Measurements from ENCODE around the gene PALM. TPM values are rescaled to one million over a fixed set of nuclear protein-coding genes. Genes with fewer than 3 reads are reported as not detected.
"Not testable (repeated sequence)": the region's sequence is repeated elsewhere in the genome, so short reads cannot be mapped to it uniquely, and the experiment has no call there.

The PALM gene
- total RNA-seq, 1 donor from 2014 or later = 26.1 TPM

DNA sequence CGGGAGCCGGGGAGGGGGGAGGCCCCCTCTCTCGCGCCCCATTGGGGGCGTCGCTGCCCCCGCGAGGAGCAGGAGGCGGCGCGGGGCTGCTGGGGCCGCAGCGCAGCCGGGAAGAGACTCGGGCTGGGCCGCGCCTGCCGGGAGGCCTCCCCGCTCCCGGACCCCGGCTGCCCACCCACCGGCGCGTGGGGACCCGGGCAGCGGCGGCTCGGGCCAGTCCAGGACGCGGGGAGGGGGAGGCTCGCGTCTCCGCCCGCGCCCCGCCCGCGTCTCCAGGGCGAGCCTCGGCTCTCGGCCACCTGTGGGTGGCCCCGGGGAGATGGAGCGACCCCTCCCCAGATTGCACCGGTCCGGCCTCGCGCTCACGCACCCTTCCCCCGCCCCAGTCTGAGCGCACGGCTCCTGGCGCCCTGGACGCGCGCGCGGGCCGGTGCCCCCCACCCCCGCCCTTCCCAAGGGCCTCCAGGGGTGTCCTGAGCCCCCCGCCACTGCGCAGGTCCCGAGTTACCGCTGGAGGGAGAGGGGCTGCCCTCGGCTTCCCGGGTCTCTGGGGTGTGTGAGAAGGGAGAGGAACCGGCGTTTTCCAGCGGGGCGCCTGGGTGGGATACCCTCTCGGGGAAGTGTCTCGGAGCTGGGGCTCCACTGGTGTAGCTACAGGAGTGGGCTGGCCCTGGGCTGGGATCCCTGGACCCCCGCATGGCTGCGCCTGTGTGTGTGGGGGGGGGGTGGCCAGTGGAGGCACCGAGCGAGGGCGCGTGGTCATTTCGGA lies 645 bp downstream of the PALM start:
- no peak for DNase-seq (ENCODE audit: low spot score)

DNA sequence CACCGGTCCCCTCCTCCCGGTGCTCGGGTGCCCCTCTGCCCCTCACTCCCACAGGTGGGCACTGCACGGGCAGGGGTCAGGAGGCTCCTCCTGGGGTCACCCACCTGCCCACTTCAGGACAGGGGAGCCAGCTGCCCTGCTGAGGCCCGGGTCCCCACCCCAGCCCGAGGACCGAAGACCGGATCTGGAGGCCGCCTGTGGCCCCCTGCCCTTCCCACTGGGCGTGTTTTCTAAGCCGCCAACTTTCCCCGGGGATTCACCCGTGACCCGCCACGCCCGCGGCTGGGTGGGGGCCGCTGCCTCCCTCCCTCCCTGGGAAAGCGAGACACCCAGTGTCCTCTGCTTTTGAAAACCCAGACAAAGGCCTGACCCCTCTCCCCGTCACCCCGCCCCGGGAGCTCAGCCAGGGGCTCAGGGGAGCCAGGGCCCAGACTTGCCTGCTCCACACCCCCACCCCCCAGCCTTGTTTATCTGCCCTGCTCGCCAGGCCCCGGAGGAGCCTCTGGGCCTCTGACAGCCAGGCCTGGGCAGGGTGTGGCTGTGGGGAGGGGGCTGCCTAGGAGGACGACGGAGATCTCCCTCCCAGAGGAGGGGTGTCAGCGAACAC lies 1.3 kb downstream of the PALM start:
- DNase-seq (ENCODE audit: low spot score) = no peak

DNA sequence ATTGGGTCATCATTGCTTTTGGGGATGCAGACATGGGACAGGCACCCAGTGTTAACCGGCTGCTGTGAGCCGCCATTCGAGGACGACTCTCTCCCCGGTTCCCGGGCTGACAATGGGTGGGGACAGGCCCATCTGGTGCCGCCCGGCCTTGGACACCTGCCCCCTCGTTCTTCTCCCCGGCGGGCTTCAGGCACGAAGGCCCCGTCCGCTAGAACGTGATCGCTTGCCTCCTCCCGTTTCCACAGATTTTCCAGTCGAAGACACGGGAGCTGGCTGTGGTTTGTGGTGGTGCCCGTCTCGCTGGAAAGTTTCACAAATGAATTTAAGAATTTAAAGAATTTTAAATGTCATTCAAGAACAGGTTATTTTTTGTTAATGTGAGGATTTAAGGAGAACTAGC lies 2.0 kb downstream of the PALM start:
- no peak for DNase-seq (ENCODE audit: low spot score)

DNA sequence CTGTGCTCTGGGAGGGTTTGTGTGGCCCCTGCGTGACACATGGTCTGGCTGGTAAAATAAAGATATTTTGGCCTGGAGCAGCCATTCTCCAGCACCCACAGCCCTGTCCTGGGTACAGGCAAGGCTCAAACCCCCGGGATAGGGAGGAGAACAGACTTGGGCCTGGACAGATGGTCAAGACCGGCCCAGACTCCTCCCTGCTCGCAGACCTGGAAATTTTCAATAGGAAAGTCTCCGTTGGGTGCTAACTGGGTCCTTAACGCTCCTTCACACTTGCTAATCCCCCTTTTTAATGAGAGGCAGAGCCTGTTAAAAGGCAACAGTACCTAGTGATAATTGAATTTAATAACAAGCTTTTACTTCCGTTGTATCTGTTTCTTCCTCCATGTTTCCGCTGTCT lies 2.5 kb downstream of the PALM start:
- no peak for DNase-seq (ENCODE audit: low spot score)

DNA sequence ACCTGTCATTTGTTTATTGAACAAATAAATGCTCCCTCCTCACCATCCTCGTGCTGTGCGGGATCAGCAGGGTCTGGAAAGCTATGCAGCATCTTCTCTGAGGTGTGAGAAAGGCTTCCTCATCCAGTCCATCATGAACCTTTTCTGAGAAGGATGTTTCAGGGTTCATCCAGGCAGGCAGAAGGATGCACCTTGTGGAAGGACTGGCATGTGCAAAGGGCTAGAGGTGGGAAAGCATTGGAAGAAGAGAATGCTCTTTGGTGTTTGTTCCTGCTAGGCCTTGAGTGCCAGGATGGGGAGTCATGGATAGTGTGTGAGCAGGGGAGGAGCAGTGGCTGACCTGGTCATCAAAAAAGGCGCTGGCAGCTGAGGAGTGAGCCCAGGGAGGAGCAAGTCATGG lies 6.6 kb downstream of the PALM start:
- no peak for DNase-seq (ENCODE audit: low spot score)

DNA sequence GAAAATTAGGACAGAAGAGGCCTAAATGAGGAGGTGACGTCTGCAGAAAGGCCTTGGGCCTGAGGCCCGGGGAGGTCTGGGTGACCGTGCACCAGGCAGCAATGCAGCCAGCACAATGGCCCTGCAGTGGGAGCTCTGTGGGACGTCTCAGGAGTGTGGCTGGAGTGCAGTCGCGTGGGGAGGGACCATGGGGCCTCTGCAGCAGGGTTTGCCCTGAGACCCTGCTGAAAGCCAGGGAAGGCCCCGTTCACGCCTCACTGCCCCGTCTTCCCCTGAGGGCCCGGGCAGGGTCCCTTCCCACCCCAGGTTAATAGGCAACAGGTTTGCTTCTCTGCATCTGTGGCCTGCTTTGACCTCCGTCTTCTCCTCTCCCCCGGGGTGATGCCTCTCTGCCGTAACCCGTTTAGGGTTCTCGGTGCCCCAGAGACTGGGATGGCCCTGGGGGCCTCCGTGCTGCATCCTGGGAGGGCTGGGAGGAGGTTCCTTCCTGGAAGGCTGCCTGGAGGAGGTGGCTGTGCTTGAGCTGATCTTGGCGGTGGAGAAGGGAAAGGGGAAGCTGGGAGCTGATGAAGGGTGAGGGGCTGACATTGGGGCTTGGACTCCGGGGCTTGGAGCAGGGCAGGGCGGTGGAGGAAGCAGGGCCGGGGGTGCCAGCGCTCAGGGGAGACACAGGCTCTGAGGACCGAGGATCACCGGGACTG lies 9.7 kb downstream of the PALM start:
- DNase-seq (ENCODE audit: low spot score) = no peak

DNA sequence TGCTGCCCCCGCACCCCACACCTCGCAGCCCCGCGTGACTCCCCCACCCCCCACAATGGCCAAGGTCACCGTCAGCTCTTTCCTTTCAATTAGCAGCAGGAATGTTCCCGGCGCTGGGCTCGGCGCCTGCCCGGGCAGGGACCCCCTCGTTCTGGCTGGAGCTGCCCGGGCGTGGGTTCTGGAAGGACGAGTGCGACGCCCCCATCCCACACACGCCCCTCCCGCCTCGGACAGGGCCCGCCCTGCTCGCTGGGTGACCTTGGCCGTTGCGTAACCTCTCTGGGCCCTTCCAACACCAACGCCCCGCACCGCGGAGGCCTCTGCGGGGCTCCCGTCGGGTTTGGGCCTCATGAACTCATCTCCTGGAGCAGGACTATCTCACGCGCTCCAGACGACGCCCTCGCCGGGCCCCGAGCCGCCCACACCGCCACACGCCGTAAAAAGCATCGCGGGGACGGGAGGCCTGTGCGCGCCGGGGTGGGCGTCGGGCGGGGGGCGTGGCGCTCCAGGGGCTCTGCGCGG lies 10.3 kb downstream of the PALM start:
- DNase-seq (ENCODE audit: low spot score) = no peak

DNA sequence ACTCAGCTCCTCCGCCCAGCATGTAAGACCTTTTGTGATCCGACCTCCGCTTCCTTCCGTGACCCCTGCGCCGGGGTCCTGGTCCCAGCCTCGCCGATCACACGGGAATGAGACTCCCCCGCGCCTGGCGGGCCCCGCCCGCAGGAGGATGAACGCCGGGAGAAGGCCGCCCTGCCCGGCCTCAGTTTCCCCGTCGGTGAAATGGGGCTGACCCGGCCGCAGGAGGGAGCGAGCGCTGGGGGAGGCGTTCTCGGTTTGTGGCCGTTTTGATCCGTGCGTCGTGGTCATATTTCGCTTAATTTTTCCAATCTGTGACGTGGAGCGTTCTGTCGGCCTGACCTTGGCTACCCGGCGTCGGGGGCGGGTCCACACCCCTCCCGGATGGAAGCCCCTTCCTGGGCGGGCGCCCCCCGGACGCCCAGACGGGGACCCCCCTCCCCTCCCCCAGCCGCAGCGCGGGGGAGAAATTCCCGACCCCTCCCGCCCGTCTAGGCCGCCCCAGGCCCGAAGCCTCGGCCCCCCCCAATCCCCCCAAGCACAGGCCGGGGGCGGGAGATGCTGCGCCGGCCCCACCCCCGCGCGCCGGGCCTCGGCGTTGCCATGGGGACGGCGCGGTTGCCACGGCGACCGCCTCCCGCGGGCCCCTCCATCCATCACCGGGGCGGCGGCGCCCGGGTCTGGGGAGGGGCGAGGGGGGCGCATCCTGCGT lies 11.1 kb downstream of the PALM start:
- no peak for DNase-seq (ENCODE audit: low spot score)

DNA sequence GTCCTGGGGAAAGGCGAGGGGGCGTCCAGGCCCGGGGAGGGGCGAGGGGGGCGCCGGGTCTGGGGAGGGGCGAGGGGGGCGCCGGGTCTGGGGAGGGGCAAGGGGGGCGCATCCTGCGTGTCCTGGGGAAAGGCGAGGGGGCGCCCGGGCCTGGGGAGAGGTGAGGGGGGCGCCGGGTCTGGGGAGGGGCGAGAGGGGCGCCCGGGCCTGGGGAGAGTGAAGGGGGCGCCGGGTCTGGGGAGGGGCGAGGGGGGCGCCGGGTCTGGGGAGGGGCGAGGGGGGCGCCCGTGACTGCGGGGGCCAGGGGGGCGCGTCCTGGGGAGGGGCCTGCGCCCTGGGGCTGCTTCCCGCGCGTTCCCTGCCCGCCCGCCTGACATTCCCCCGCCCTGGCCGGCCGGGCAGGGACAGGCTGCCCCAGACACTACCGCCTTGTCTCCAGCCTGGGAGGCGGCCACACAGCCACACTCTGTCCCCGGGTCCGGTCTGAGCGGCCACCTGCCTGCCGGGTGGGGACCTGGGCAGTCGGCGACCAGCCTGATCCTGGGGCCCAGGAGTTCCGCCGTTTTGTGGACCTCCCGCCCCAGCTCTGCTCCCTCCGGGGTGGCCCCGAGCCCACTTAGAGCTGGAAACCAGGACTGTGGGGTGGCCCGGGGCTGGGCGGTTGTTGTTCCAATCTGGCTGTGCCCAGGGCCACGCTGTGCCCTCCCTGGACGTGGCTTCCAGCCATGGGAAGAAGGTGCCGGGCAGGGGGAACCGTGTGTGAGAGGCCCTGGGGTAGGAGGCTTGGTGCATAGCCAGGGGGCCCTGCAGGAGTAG lies 11.8 kb downstream of the PALM start:
- DNase-seq (ENCODE audit: low spot score) = no peak

DNA sequence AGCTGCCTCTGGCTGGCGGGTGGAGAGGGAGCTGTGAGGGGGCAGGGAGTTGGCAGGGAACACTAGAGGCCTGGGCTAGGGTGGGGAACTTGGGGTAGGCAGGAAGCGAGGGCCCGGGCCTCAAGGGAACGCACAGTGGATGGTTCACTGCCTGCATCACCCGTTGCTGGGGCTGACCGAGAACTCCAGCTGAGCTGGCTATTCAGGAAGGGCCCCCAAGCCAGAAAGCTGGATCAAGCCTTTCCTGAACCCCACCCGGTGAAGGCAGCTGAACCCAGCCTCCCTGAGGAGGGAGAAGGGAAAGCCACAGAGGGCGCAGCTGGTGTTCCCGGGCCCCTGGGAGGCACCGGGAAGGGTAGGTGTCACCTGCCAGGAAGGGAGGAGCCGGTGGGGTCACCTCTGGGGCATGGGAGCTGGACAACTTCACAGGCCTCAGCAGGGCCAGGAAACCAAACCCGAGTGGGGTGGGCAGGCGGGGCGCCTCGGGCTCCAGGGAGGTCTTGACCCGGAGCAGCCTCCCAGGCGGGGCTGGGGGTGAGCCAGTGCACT lies 13.9 kb downstream of the PALM start:
- DNase-seq (ENCODE audit: low spot score) = no peak

DNA sequence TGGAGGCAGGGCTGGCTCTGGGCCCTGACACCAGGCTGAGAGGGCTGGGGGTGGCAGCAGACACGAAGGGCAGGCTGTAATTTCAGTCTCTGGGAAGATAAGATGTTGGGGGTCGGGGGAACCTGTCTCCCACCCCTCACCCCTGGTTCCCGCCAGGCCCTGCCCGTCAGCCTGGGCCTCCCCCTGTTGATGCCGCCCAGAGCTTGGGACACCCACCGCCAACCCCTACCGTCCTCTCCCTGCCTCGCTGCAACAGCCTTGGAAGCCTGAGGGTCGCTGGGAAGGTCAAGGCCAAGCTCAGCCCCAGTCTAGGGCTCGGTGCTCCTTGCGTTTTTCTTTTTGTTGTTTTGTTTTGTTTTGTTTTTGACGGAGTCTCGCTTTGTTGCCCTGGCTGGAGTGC lies 14.5 kb downstream of the PALM start:
- no peak for DNase-seq (ENCODE audit: low spot score)

DNA sequence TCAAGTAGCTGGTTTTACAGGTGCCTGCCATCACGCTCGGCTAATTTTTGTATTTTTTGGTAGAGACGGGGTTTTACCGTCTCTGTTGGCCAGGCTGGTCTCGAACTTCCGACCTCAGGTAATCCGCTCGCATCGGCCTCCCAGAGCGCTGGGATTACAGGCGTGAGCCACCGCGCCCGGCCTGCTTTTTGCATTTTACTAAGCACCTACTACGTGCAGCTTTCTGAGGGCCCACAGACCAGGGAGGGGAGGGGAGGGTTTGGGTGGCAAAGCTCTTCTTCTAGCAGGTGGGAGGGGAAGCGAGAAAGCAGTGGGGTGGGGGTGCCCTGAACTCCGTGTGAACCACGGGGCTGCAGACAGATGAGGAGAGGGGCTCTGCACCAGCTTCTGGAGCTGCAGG lies 15.0 kb downstream of the PALM start:
- DNase-seq (ENCODE audit: low spot score) = no peak

DNA sequence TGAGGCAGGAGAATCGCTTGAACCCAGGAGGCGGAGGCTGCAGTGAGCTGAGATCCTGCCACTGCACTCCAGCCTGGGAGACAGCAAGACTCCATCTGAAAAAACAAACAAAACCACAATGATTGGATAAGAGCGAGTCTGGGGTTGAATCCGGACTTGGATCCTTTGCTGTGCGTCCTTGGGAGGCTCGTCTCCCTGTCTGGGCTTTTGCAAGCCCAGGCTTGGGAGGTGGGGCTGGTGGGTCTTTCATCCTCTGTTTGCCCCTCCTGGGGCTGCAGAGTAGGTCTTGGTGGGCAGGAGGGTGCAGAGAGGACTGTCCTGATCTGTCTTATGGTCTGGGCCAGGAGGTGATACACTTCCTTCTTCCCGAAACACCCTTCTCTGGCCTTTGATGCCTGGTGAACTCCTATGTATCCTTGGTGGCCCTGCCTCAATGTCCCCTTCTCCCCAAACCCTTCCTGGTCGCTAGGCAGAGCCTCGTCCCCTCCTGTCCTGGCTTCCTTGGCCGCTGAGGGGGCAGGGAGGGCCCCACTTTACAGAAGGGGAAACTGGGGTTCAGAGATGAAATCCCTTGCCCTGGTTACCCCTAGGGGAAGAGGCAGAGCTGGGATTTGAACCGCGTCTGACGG lies 16.8 kb downstream of the PALM start:
- no peak for DNase-seq (ENCODE audit: low spot score)

DNA sequence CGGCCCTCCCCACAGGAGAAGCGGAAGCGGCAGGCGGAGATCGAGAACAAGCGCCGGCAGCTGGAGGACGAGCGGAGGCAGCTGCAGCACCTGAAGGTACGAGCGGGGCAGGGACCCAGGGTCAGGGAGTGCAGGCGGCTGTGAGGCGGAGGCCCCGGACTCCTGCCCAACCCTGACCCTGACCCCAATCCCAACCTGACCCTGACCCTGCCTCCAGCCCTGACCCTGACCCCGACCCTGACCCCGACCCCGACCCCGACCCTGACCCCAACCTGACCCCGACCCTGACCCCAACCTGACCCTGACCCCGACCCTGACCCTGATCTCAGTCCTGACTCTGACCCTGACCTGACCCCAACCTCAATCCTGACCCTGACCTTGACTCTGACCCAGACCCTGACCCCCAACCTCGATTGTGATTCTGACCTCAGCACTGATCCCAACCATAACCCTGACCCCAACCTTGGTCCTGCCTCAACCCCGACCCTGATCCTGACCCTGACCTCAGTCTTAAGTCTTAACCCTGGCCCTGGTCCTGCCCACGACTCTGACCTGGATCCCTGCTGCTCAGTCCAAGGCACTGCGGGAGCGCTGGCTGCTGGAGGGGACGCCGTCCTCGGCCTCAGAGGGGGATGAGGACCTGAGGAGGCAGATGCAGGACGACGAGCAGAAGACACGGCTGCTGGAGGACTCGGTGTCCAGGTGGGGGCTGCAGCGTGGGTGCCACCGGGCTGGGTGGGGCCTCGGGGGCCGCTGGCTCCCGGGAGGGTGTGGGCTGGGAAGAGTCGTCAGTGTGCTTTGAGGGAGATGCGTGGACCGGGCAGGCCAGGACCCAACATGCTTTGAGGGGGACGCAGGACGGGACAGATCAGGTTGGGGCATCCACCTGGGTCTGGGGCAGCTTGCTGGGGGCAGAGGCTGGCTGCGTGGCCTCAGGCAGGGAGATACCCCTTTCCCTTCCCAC lies 18.5 kb downstream of the PALM start:
- no peak for DNase-seq (ENCODE audit: low spot score)

DNA sequence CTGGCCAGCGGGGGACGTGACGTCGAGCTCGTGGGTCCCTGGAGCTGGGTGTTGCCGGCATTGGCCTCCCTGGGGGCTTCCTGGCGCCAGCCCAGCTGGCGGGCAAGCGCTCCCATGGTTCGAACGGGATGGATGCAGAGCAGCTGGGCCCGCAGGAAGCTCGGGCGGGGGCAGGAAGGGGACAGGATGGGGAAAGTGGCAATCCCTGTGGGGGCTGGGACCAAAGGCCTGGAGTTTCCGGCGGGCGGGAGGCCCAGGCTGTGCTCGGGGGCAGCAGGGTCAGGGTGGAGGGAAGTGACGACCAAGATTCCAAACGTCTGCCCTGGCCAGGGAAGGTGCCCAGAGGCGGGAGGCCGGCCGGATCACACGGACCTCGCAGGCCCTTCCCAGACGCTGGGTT lies 19.3 kb downstream of the PALM start:
- no peak for DNase-seq (ENCODE audit: low spot score)

DNA sequence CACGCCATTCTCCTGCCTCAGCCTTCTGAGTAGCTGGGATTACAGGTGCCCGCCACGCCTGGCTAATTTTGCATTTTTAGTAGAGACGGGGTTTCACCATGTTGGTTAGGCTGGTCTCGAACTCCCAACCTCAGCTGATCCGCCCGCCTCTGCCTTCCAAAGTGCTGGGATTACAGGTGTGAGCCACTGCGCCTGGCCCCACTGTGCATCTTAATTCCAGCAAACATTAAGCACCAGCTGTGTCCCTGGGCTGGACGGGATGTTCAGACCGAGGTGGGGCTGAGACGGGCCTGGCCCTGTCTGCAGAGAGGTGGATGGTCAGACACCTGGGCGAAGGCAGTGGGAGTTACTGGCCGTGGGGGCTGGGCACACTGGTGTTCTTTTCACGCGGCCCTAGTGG lies 20.8 kb downstream of the PALM start:
- DNase-seq (ENCODE audit: low spot score) = not testable (repeated sequence)

DNA sequence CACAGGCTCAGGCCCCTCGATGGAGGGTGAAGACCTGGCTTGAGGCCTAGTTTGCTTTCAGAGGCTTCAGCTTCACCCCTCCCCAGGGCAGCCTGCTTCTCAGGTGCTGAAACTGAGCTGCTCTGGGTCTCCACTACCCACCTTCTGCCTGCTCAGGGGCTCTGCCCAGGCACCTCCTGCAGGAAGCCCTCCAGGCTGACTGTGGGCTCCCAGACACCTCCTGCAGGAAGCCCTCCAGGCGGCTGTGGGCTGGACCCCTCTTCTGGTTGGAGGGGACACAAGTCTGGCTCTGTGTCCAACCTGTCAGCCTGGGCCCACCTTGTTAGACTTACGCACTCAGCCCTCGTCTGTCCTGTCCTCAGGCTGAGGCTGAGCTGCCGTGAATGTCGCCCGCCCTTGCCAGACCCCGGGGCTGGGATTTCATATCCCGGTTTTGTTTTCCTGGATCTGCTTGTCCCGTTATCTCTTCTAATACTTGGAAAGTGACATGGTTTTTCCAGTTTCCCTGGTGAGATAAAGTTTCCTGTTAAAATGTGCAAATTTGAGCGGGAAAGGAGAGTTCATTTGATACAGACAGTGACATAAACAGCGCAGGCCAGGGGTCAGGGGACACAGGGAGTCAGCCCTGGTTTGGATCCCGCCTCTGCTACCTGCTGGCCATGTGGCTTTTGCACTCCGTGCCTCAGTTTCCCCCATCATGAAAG lies 21.4 kb downstream of the PALM start:
- DNase-seq (ENCODE audit: low spot score) = no peak

DNA sequence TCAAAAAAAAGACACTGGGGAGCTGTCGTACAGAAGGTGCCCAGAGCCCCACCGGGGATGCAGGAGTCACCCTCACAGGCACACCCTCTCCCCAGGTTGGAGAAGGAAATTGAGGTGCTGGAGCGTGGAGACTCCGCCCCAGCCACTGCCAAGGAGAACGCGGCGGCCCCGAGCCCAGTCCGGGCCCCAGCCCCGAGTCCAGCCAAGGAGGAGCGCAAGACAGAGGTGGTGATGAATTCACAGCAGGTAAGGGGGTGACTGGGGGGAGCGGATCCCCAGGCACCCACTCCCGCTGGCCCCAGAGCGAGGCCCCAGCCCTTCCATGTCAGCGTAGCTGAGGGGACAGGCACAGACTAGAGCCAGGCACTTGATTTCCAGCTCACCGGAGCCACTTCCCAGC lies 22.3 kb downstream of the PALM start:
- DNase-seq (ENCODE audit: low spot score) = no peak

Data from mucosa of gallbladder (tissue), 1 donor.